ENCODE results near the gene REPS1.
"Not testable (repeated sequence)": the region's sequence is repeated elsewhere in the genome, so short reads cannot be mapped to it uniquely, and the experiment has no call there.

The REPS1 gene

DNA sequence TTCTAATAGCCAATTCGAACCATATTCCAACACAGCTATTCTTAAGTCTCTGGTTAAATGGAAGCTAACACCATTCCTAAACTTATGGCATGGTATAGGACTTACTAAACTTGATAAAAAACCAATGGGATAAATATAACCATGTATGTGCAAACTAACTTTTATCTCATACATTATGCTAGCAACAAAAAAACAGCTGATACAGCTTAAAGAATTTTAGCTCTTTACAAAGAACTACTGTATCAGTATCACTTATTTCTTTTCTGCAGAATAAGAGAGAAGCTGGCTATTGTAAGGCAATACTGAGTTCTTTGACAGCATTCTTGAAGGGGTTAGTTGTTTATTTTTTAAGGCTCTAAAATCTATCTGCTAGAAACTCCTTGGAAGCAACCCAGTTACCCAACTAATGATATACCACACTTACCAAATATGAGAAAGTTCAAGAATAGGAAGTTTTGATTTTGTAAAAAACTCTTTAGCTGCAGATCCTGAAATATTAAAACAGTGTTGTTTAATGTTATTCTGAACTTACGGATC, 44.9 kb downstream of the REPS1 start:
- no peaks in the 10 kb centered on the region for H3K27me3 ChIP-seq (ENCODE audit: control insufficient read depth, low read length)
- H3K79me2 ChIP-seq (ENCODE audit: control insufficient read depth, low read length), result peaks cover 4% of the 10 kb centered on the region; the same call in 1 of the 2 replicates
- H3K36me3 ChIP-seq (ENCODE audit: control insufficient read depth, low read length), result peaks cover 37% of the 10 kb centered on the region
- no peak overlapping the region for H3K4me2 ChIP-seq (ENCODE audit: low read length)
- H4K20me1 ChIP-seq (ENCODE audit: control insufficient read depth, insufficient read depth, low read depth, low read length), result no peaks in the 10 kb centered on the region
- no peak overlapping the region for H3K4me3 ChIP-seq (ENCODE audit: low read length)
- H3K9me3 ChIP-seq (ENCODE audit: control insufficient read depth, insufficient read depth, low read length), result no peaks in the 10 kb centered on the region
- no peaks in the 10 kb centered on the region for H3K4me1 ChIP-seq (ENCODE audit: control insufficient read depth, low read length)
- no peaks in the 10 kb centered on the region for H3K9me2 ChIP-seq (replicated peaks; ENCODE audit: control insufficient read depth, low read length)
- H3K27ac ChIP-seq (ENCODE audit: low read depth, low read length), result no peak overlapping the region
- TF ChIP-seq EZH2phosphoT487 (IDR thresholded peaks at IDR 0.05; ENCODE audit: borderline replicate concordance, low read length), result no peak
- TF ChIP-seq, protein P1, sequence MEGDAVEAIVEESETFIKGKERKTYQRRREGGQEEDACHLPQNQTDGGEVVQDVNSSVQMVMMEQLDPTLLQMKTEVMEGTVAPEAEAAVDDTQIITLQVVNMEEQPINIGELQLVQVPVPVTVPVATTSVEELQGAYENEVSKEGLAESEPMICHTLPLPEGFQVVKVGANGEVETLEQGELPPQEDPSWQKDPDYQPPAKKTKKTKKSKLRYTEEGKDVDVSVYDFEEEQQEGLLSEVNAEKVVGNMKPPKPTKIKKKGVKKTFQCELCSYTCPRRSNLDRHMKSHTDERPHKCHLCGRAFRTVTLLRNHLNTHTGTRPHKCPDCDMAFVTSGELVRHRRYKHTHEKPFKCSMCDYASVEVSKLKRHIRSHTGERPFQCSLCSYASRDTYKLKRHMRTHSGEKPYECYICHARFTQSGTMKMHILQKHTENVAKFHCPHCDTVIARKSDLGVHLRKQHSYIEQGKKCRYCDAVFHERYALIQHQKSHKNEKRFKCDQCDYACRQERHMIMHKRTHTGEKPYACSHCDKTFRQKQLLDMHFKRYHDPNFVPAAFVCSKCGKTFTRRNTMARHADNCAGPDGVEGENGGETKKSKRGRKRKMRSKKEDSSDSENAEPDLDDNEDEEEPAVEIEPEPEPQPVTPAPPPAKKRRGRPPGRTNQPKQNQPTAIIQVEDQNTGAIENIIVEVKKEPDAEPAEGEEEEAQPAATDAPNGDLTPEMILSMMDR (IDR thresholded peaks at IDR 0.05; ENCODE audit: low read depth, low read length, poor library complexity, severe bottlenecking), result no peak
- no peaks in the 10 kb centered on the region for H3F3A ChIP-seq (ENCODE audit: control insufficient read depth, insufficient read depth)

DNA sequence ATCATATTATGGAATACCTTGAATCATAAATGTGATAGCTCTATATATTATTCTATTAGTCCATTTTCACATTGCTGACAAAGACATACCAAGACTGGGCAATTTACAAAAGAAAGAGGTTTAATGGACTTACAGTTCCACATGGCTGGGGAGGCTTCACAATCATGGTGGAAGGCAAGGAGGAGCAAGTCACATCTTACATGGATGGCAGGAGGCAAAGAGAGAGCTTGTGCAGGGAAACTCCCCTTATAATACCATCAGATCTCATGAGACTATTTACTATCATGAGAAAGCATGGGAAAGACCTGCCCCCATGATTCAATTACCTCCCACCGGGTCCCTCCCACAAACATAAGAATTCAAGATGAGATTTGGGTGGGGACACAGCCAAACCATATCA, 51.2 kb downstream of the REPS1 start:
- H3K4me2 ChIP-seq (ENCODE audit: low read length), result not testable (repeated sequence)
- H3K36me3 ChIP-seq (ENCODE audit: control insufficient read depth, low read length), result peaks cover 27% of the 10 kb centered on the region

DNA sequence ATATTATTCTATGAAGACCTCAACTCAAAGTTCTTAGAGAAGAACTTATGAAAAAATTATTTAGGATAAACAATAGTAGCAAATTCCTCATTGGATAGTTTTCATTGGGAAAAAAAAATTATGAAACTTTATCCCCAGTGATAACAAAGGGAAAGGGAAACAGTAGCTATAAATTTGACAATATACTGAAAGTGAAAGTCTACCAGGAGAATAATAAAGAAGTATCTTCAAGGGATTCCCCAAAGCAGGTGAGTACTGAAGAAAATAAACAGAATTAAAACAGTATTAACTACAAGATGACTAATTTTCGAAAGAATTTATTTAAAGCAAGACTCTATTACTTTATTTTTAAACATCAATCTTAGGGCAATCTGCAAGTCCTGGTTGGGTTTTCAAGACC, 56.4 kb downstream of the REPS1 start:
- H3K4me3 ChIP-seq (ENCODE audit: low read length), result no peak overlapping the region
- peaks cover 2% of the 10 kb centered on the region; the same call in 1 of the 2 replicates for H3F3A ChIP-seq (ENCODE audit: control insufficient read depth, insufficient read depth)
- H3K9me2 ChIP-seq (replicated peaks; ENCODE audit: control insufficient read depth, low read length), result no peaks in the 10 kb centered on the region
- H3K27me3 ChIP-seq (ENCODE audit: control insufficient read depth, low read length), result no peaks in the 10 kb centered on the region
- no peak overlapping the region for H3K27ac ChIP-seq (ENCODE audit: low read depth, low read length)
- peaks cover 13% of the 10 kb centered on the region for H3K36me3 ChIP-seq (ENCODE audit: control insufficient read depth, low read length)
- no peaks in the 10 kb centered on the region for H3K79me2 ChIP-seq (ENCODE audit: control insufficient read depth, low read length)
- H3K9me3 ChIP-seq (ENCODE audit: control insufficient read depth, insufficient read depth, low read length), result no peaks in the 10 kb centered on the region
- H3K4me2 ChIP-seq (ENCODE audit: low read length), result no peak overlapping the region
- H4K20me1 ChIP-seq (ENCODE audit: control insufficient read depth, insufficient read depth, low read depth, low read length), result no peaks in the 10 kb centered on the region
- no peak for TF ChIP-seq EZH2phosphoT487 (IDR thresholded peaks at IDR 0.05; ENCODE audit: borderline replicate concordance, low read length)
- TF ChIP-seq, protein P1 (IDR thresholded peaks at IDR 0.05; ENCODE audit: low read depth, low read length, poor library complexity, severe bottlenecking), result no peak
- H3K4me1 ChIP-seq (ENCODE audit: control insufficient read depth, low read length), result no peaks in the 10 kb centered on the region

More for the DNA sequence above, 51.2 kb downstream of the REPS1 start:
- not testable (repeated sequence) for H3K4me3 ChIP-seq (ENCODE audit: low read length); H3K27me3 ChIP-seq (ENCODE audit: control insufficient read depth, low read length); H3K9me3 ChIP-seq (ENCODE audit: control insufficient read depth, insufficient read depth, low read length); H3K9me2 ChIP-seq (replicated peaks; ENCODE audit: control insufficient read depth, low read length); H4K20me1 ChIP-seq (ENCODE audit: control insufficient read depth, insufficient read depth, low read depth, low read length); H3K27ac ChIP-seq (ENCODE audit: low read depth, low read length); H3K79me2 ChIP-seq (ENCODE audit: control insufficient read depth, low read length); H3K4me1 ChIP-seq (ENCODE audit: control insufficient read depth, low read length); H3F3A ChIP-seq (ENCODE audit: control insufficient read depth, insufficient read depth)

DNA sequence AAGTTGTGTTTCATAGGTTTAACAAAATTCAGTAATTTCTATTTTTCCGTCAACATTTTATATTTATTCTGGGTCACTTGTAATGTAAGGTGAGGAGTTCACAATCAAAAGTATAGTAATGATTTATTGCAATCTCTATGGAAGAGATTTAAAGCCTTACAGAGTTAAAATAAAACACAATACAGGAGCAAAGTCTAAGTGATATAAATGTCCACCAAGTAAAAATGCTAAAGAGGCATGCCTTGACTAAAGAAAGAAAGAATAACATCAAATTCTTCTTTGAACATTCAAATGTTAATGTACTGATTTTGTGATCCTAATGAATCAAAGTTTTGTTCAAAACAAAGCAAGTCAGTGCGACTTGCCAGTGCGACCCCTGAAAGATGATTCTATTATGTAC, 61.5 kb downstream of the REPS1 start:
- Histone ChIP-seq H3K27ac (ENCODE audit: low read depth, low read length) (no peak overlapping the region), H3K27me3 (ENCODE audit: control insufficient read depth, low read length) (no peaks in the 10 kb centered on the region), H3K4me1 (ENCODE audit: control insufficient read depth, low read length) (no peaks in the 10 kb centered on the region), H3K9me3 (ENCODE audit: control insufficient read depth, insufficient read depth, low read length) (no peaks in the 10 kb centered on the region), H3F3A (ENCODE audit: control insufficient read depth, insufficient read depth) (peaks cover 2% of the 10 kb centered on the region; the same call in 1 of the 2 replicates), H3K36me3 (ENCODE audit: control insufficient read depth, low read length) (peaks cover 14% of the 10 kb centered on the region), H4K20me1 (ENCODE audit: control insufficient read depth, insufficient read depth, low read depth, low read length) (no peaks in the 10 kb centered on the region), H3K4me3 (ENCODE audit: low read length) (no peak overlapping the region), H3K79me2 (ENCODE audit: control insufficient read depth, low read length) (no peaks in the 10 kb centered on the region), H3K4me2 (ENCODE audit: low read length) (no peak overlapping the region), H3K9me2 (replicated peaks; ENCODE audit: control insufficient read depth, low read length) (no peaks in the 10 kb centered on the region)
- TF ChIP-seq, protein P1 (IDR thresholded peaks at IDR 0.05; ENCODE audit: low read depth, low read length, poor library complexity, severe bottlenecking), result no peak
- no peak for TF ChIP-seq EZH2phosphoT487 (IDR thresholded peaks at IDR 0.05; ENCODE audit: borderline replicate concordance, low read length)

Data from DOHH2 (cell line).